Esophagus muscularis mucosa (tissue), 4 donors: ENCODE results near the gene TBC1D22A. TPM values are rescaled to one million over a fixed set of nuclear protein-coding genes. Genes with fewer than 3 reads are reported as not detected.

Source experiments
- DNase-seq: peaks from one replicate; pipeline ENCODE4 v3.0.0-alpha.2; 2017; ENCODE audit errors: extremely low spot score
- H3K27ac ChIP-seq, 4 donors: fragments of 200-600 bp; sonication (generic); replicated peaks in 1 of 4; 1 replicate in 3 of 4; 2 replicates in 1 of 4; pipeline ENCODE4 v1.5.1; 2016 to 2019; ENCODE audit warnings: mild to moderate bottlenecking in 1 of 4
- H3K27me3 ChIP-seq, 4 donors: fragments of 200-600 bp; sonication (generic); one replicate each; pipeline versions ENCODE4 v1.5.1 to v1.6.0; 2016 to 2019
- H3K36me3 ChIP-seq, 4 donors: fragments of 200-600 bp; sonication (generic); one replicate each; pipeline ENCODE4 v1.5.1; 2016 to 2019
- H3K4me1 ChIP-seq, 4 donors: fragments of 200-600 bp; sonication (generic); one replicate each; pipeline ENCODE4 v1.5.1; 2016 to 2019
- H3K4me3 ChIP-seq, 4 donors: fragments of 200-600 bp; sonication (generic); 1 replicate in 2 of 4; 2 replicates in 2 of 4; pipeline ENCODE4 v1.5.1; 2016 to 2019; ENCODE audit warnings: mild to moderate bottlenecking in 4 of 4, moderate library complexity in 1 of 4
- H3K9me3 ChIP-seq, 4 donors: fragments of 200-600 bp; sonication (generic); 1 replicate in 3 of 4; 2 replicates in 1 of 4; pipeline ENCODE4 v1.5.1; 2016 to 2019
- EP300 ChIP-seq: sonication (generic); formaldehyde crosslinking; IDR thresholded peaks from one replicate; pipeline ENCODE4 v1.6.1; 2017; ENCODE audit warnings: antibody characterized with exemption
- POLR2A ChIP-seq: fragments of 450-650 bp; IDR thresholded peaks from one replicate; pipeline ENCODE4 v1.6.1; 2017; ENCODE audit warnings: antibody characterized with exemption, moderate library complexity, mild to moderate bottlenecking, low read depth
- POLR2AphosphoS5 ChIP-seq, 2 donors: sonication (generic); formaldehyde crosslinking; IDR thresholded peaks; one replicate each; pipeline ENCODE4 v1.6.1; 2017; ENCODE audit warnings: antibody characterized with exemption in 2 of 2
- WGBS: methylation state at CpG from one replicate; pipeline ENCODE4 v1.1.5; 2018; 5-methylcytosine and 5-hydroxymethylcytosine counted together
- intact Hi-C: fragments of 100-400 bp; cut with DNase I; formaldehyde crosslinking; loops from one replicate; pipeline ENCODE4 v1.15.1; 2023
- total RNA-seq, 4 donors: library from RNA; depleted of rRNA; stranded (reverse); fragments of >200 nt; gene quantifications; one replicate each; pipeline versions ENCODE4 v1.1.0 to v1.2.1, GENCODE V29; 2016
- TF ChIP-seq, protein P1 (sequence below), 3 experiments: fragments of 200-600 bp in 2 of 3; fragments of 450-650 bp in 1 of 3; sonication (generic) in 2 of 3; IDR thresholded peaks; one replicate each; pipeline ENCODE4 v1.5.1; 2017 to 2019; ENCODE audit warnings: antibody characterized with exemption in 3 of 3, mild to moderate bottlenecking in 2 of 3, moderate library complexity in 1 of 3

Gene TBC1D22A
- total RNA-seq, 4 donors from 2014 or later, result 15.2 to 20.7 (median 18.8) TPM

DNA sequence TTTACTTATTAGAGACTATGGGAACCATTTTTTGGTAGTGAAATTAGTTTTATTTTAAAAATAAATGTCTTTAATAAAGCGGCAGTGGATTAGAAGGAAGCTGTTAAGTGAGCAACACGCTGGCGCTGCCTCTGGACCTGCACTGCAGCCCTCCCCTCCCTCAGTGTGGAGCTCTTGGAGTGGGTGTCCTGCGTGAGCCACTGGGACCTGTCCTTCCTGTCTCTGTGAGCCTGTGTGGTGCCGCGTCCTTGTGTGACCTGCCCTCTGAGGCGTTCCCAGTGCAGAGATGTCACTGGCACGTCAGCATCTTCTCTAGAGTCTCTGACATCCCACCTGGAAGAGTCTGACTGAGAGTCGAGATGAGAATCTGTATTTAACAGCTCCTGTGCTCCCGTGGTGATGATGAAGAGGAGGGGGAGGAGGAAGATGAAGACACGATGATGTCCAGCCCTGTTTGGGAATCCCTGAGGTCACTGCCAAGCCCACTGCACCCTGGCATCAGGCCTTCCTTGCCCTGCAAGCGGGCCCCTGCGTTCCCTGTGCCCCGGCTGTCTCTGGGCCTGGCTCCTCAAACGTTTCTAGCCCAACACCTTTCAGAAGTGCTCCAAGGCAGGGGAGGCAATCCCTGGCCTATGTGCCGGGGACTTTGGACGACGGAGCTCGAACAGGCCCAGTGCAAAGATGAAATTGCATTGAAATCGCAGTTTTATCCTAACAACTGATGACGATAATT lies 271.8 kb downstream of the TBC1D22A start:
- Histone ChIP-seq H3K36me3 (peaks cover 0 to 18% (median 6%) of the 10 kb centered on the region in 4 donors), H3K4me3 (no peak overlapping the region), H3K4me1 (peaks cover 0 to 39% (median 16%) of the 10 kb centered on the region in 4 donors), H3K9me3 (no peaks in the 10 kb centered on the region), H3K27ac (no peak overlapping the region), H3K27me3 (no peaks in the 10 kb centered on the region)
- TF ChIP-seq EP300, result no peak
- intact Hi-C loops, result no loop called here
- no peak for DNase-seq
- WGBS, result 82% methylated on average over 16 of the region's 21 CpGs

DNA sequence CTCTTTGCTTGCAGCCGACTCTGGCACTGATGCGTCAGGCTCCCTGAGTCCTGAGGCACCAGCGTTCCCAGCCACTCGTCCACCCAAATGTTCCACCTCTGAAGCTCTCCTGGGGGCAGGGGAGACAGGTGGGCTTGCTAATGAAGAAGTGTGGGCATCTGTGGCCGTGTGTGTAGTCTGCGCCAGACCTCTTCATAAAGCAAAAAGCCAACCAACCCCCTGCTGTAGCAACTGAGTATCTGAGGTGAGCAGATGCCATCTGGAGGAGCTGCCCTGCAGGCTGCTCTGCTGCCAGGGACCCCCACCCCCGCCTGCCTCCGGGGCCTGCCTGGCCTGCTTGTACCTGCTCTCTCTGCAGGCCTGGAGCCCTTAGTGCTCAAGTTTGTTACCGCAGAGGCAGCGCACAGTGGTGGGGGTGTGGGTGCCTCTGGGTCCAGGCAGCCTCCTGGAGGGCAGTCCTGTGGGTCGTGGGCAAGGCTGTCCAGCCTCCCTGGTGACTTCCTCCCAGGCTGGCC lies 272.5 kb downstream of the TBC1D22A start:
- intact Hi-C loops, result no loop called here
- TF ChIP-seq POLR2A, result no peak
- TF ChIP-seq, protein P1, sequence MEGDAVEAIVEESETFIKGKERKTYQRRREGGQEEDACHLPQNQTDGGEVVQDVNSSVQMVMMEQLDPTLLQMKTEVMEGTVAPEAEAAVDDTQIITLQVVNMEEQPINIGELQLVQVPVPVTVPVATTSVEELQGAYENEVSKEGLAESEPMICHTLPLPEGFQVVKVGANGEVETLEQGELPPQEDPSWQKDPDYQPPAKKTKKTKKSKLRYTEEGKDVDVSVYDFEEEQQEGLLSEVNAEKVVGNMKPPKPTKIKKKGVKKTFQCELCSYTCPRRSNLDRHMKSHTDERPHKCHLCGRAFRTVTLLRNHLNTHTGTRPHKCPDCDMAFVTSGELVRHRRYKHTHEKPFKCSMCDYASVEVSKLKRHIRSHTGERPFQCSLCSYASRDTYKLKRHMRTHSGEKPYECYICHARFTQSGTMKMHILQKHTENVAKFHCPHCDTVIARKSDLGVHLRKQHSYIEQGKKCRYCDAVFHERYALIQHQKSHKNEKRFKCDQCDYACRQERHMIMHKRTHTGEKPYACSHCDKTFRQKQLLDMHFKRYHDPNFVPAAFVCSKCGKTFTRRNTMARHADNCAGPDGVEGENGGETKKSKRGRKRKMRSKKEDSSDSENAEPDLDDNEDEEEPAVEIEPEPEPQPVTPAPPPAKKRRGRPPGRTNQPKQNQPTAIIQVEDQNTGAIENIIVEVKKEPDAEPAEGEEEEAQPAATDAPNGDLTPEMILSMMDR (IDR thresholded peaks at IDR 0.05), result no peak
- TF ChIP-seq EP300, result no peak
- TF ChIP-seq POLR2AphosphoS5 (IDR thresholded peaks at IDR 0.05), result no peak
- Histone ChIP-seq H3K27ac (no peak overlapping the region), H3K4me1 (peaks cover 0 to 32% (median 14%) of the 10 kb centered on the region in 4 donors), H3K36me3 (peaks cover 0 to 18% (median 6%) of the 10 kb centered on the region in 4 donors), H3K27me3 (no peaks in the 10 kb centered on the region), H3K9me3 (no peaks in the 10 kb centered on the region), H3K4me3 (no peak overlapping the region)
- DNase-seq, result no peak
- WGBS, result 92% methylated on average over 4 of the region's 11 CpGs

DNA sequence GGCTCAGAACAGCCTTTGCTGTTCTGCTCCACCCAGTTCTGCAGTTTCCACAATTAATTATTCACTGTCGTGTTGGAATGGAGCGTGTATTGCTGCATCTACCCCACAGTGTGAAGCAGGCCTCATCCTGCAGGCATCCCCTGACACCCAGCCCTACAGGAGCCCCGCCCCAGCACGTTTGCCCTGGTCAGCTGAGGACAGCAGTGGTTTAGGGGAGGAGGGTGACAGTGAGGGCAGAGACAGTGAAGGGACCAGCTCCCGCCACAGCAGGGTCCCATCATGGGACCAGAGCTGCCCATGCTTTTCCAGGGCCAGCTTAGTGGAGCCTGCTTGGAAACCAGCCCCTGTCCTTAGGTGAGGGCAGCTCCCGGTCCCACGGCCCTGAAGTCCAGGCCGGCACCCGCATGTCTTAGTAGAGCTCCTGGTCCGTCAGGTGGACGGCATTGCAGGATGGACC lies 273.0 kb downstream of the TBC1D22A start:
- DNase-seq, result no peak
- Histone ChIP-seq H3K4me3 (no peak overlapping the region), H3K36me3 (peaks cover 0 to 18% (median 6%) of the 10 kb centered on the region in 4 donors), H3K27me3 (no peaks in the 10 kb centered on the region), H3K9me3 (no peaks in the 10 kb centered on the region), H3K4me1 (peaks cover 0 to 28% (median 13%) of the 10 kb centered on the region in 4 donors), H3K27ac (no peak overlapping the region)
- TF ChIP-seq EP300 (no peak), POLR2AphosphoS5 (IDR thresholded peaks at IDR 0.05) (no peak), POLR2A (no peak)
- TF ChIP-seq, protein P1 (IDR thresholded peaks at IDR 0.05), result no peak
- intact Hi-C loops, result no loop called here
- WGBS, result 87% methylated on average over 8 of the region's 11 CpGs

DNA sequence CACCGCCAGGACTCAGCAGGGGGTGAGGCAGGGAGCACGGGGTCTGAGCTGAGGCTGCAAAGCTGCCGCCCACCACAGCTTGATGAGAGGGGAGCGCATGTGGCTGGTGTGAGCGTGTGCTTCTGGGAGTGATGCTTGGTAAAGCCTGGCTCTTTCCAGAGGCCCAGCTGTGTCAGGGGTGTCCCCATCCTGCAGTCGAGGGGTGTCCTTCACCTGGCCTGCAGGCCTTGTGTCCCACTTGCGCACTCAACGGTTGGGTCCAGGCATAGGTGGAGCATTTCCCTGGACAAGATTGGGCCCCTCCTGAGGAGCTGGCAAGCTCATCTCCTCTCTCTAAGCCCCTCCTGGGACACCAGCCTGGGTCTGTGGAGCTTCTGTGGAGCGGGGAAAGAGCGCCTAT lies 273.9 kb downstream of the TBC1D22A start:
- no peaks in the 10 kb centered on the region for H3K27me3 ChIP-seq
- no peak for DNase-seq
- 96% methylated on average over 9 of the region's 10 CpGs for WGBS

More for the DNA sequence above, 273.9 kb downstream of the TBC1D22A start:
- no peaks in the 10 kb centered on the region for H3K9me3 ChIP-seq
- H3K27ac ChIP-seq, result no peak overlapping the region
- no peak overlapping the region for H3K4me3 ChIP-seq
- TF ChIP-seq, protein P1 (IDR thresholded peaks at IDR 0.05), result no peak
- no peak for TF ChIP-seq POLR2AphosphoS5 (IDR thresholded peaks at IDR 0.05)
- no peak for TF ChIP-seq POLR2A
- no peak for TF ChIP-seq EP300
- intact Hi-C loops, result no loop called here
- H3K36me3 ChIP-seq, result peaks cover 0 to 18% (median 8%) of the 10 kb centered on the region in 4 donors
- peaks cover 0 to 19% (median 6%) of the 10 kb centered on the region in 4 donors for H3K4me1 ChIP-seq
